Subcutaneous adipose tissue (tissue), 4 donors: ENCODE measurements around the gene CALN1. TPM values are rescaled to one million over a fixed set of nuclear protein-coding genes. Genes with fewer than 3 reads are reported as not detected.

ENCODE experiments used
- total RNA-seq, 4 donors: library from RNA; depleted of rRNA; stranded (reverse); fragments of >200 nt; gene quantifications; one replicate each; pipeline ENCODE4 v1.1.0, GENCODE V29; 2016
- TF ChIP-seq, protein P1 (sequence below): fragments of 450-650 bp; IDR thresholded peaks from one replicate; pipeline ENCODE4 v1.5.1; 2016; ENCODE audit warnings: low read depth, mild to moderate bottlenecking, control low read depth, antibody characterized with exemption, moderate library complexity

The CALN1 gene
- total RNA-seq, 4 donors from 2014 or later: 0.19 to 0.68 (median 0.22) TPM; not detected in 1

DNA sequence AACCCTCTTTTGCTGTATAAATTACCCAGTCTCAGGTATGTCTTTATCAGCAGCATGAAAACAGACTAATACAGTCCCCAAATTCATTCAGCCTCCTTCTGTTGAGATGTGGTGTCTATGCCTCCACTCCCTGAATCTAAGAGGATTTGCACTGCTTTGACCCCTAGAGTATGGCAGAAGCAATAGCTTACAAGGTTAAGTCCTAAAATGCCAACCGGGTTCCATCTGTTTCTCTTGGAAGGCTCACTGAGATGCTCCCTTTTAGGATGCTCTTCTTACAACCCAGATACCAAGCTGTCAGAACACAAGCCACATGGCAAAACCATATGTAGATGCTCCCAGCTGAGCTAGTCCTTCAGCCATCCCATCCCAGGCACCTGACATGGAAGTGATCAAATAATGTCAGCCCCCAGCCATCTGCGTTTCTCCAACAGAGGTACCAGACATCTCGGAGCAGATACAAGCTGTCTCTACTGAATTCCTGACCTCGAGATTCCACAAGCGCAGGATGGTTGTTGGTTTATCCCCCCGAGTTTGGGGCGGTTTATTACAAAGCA lies 20.2 kb downstream of the CALN1 start:
- TF ChIP-seq, protein P1, sequence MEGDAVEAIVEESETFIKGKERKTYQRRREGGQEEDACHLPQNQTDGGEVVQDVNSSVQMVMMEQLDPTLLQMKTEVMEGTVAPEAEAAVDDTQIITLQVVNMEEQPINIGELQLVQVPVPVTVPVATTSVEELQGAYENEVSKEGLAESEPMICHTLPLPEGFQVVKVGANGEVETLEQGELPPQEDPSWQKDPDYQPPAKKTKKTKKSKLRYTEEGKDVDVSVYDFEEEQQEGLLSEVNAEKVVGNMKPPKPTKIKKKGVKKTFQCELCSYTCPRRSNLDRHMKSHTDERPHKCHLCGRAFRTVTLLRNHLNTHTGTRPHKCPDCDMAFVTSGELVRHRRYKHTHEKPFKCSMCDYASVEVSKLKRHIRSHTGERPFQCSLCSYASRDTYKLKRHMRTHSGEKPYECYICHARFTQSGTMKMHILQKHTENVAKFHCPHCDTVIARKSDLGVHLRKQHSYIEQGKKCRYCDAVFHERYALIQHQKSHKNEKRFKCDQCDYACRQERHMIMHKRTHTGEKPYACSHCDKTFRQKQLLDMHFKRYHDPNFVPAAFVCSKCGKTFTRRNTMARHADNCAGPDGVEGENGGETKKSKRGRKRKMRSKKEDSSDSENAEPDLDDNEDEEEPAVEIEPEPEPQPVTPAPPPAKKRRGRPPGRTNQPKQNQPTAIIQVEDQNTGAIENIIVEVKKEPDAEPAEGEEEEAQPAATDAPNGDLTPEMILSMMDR: no peak

DNA sequence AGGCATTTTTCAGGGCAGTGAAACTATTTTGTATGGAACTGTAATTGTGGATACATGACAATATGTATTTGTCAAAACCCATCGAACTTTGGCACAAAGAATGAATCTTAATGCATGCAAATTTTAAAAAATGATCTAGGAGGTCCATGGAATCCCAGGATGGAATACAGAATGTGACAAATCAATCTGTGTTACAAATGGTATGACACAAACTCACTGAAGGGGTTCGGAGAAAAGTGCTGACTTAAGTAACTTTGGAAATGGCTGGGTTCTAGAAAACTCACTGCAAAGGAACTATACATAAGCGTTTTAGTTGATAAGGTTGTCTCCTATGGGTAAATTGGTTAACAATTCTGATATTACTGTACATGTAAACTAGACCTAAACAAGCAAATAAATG lies 26.0 kb downstream of the CALN1 start:
- TF ChIP-seq, protein P1: no peak

GRCh38 chr7:72362246-72362645 lies 49.9 kb downstream of the CALN1 start:
- TF ChIP-seq, protein P1: no peak

DNA sequence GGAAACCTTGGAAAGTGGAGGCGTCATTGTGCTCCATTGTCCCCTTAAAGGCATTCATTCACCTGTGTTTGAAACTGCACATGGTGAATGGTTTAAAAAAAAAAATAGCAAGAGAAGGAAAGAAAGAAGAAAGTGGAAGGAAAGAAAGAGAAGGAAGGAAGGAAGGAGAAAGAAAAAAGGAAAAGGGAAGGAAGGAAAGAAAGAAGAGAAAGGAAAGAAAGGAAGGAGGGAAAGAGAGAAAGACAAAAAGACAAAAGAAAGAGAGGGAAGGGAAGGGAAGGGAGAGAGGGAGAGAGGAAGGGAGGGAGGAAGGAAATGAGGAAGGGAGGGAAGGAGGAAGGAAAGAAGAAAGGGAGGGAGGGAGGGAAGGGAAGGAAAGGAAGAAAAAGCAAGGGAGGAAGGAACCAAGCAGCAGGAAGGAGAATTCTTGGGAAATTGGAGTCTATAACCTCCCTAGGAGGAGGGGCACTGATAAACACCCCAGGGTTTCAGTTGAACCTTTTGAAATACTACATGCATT lies 66.9 kb downstream of the CALN1 start:
- TF ChIP-seq, protein P1: no peak

GRCh38 chr7:72343991-72344390 lies 68.1 kb downstream of the CALN1 start:
- TF ChIP-seq, protein P1: no peak

GRCh38 chr7:72337390-72338167 lies 74.6 kb downstream of the CALN1 start:
- TF ChIP-seq, protein P1: no peak

DNA sequence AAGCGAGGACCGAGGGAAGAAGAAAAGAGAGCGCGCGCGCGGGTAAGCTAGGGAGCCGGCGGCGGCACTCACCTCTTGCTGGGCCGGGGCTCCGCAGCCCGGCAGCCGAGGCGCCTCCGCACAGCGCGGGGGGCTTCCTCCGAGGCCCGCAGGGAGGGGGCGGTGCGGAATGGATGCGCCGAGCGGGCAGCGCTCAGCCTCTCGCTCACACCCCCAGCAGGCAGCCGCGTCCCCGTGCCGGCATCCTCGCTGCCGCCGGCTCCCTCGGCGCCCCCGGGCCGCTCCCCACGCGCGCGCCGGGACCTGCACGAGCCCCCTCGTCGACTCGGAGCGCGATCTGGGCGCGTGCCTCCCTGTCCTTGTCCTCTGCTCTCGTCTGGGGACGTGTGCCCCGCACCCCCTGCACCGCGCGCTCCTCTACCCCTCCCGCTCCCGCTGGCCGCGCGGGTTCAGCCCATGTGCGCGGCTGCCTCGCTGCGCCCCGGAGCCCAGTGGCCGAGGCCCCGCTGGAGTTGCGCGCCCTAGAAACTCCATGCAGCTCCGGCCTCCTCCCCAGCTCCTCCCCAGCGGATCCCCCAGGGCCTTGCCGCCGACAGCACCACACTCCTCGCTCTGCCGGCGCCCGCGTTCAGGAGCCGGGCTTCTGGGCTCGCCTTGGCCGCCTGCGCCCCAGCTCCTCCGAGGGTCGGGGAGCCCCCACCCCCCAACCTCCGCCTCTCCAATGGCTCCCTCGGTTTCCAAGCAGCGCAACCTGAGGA lies 75.3 kb downstream of the CALN1 start:
- TF ChIP-seq, protein P1: no peak
